HCT116 (cell line): ENCODE measurements around the gene NCLN. TPM values are rescaled to one million over a fixed set of nuclear protein-coding genes. Genes with fewer than 3 reads are reported as not detected.

Source experiments
- ATAC-seq: fragments of 200-7000 bp; cut with Tn5 transposase; 2 replicates; pipeline ENCODE4 v1.9.1; 2020; ENCODE audit warnings: mild to moderate bottlenecking, moderate library complexity
- BruUV-seq: library from RNA; stranded (reverse); fragments of 400-500 nt; replicated peaks from 2 replicates; lab custom pipeline; 2021; lab: Mats Ljungman, UMichigan
- CTCF ChIA-PET: fragments of 300-600 bp; sonication (Branson Sonifier 250); formaldehyde crosslinking; loops from one replicate; lab custom pipeline; 2021; ENCODE audit warnings: antibody characterized with exemption; lab: Charles Lee
- POLR2A ChIA-PET: fragments of 300-600, 350-600 bp; sonication (Branson Sonifier 250); formaldehyde crosslinking; loops from one replicate; lab custom pipeline; 2021; ENCODE audit warnings: antibody characterized with exemption; lab: Charles Lee
- RAD21 ChIA-PET, 2 experiments: fragments of 300-600 bp; sonication (Branson Sonifier 250); formaldehyde crosslinking; loops; one replicate each; lab custom pipeline; 2023; ENCODE audit warnings: low total read pairs in 2 of 2; ENCODE audit not compliant: uncharacterized antibody in 2 of 2, unreplicated experiment in 2 of 2, low non-redundant PET in 1 of 2; lab: Charles Lee
- DNase-seq: peaks from one replicate; pipeline ENCODE4 v3.0.0-alpha.2; 2010; ENCODE audit warnings: low read depth, low spot score
- H2AFZ ChIP-seq: fragments of 200-600 bp; shearing (Covaris generic), sonication (generic); 2 replicates; pipeline ENCODE4 v1.6.1; 2017; ENCODE audit warnings: low read depth, mixed run types, mixed read lengths, antibody characterized with exemption, low read length; ENCODE audit not compliant: poor library complexity, severe bottlenecking
- H3K27ac ChIP-seq: 2 replicates; pipeline ENCODE4 v1.5.1; 2012; ENCODE audit warnings: low read depth, low read length
- H3K27me3 ChIP-seq: fragments of 200-600 bp; sonication (generic); 2 replicates; pipeline ENCODE4 v1.6.1; 2016; ENCODE audit warnings: mixed run types, low read length, mixed read lengths; ENCODE audit not compliant: insufficient read depth
- H3K36me3 ChIP-seq, 2 experiments: fragments of 200-500 bp in 1 of 2; fragments of 200-600 bp in 1 of 2; sonication (Bioruptor generic) in 1 of 2; sonication (generic) in 1 of 2; 2 replicates each; pipeline versions ENCODE4 v1.5.1 to v1.6.1; 2014 to 2016; ENCODE audit warnings: low read length in 2 of 2, inconsistent platforms in 1 of 2, mixed read lengths in 1 of 2, mixed run types in 1 of 2; ENCODE audit not compliant: insufficient read depth in 2 of 2, control insufficient read depth in 1 of 2
- H3K4me1 ChIP-seq, 2 experiments: fragments of 200-600 bp in 1 of 2; sonication (generic) in 1 of 2; 2 replicates each; pipeline versions ENCODE4 v1.5.1 to v1.6.1; 2012 to 2017; ENCODE audit warnings: low read length in 2 of 2, inconsistent platforms in 1 of 2, mild to moderate bottlenecking in 1 of 2, mixed read lengths in 1 of 2, mixed run types in 1 of 2, moderate library complexity in 1 of 2; ENCODE audit not compliant: insufficient read depth in 2 of 2, control insufficient read depth in 1 of 2
- H3K4me2 ChIP-seq: fragments of 200-600 bp; sonication (generic); 2 replicates; pipeline ENCODE4 v1.6.1; 2017; ENCODE audit warnings: mixed run types, low read length, mixed read lengths
- H3K4me3 ChIP-seq, 2 experiments: fragments of 200-600 bp in 1 of 2; sonication (generic) in 1 of 2; replicated peaks in 1 of 2; 2 replicates each; pipeline ENCODE4 v1.5.1; 2011 to 2016; ENCODE audit warnings: low read length in 2 of 2, control low read depth in 1 of 2, low read depth in 1 of 2, mild to moderate bottlenecking in 1 of 2, mixed read lengths in 1 of 2, mixed run types in 1 of 2
- H3K79me2 ChIP-seq: fragments of 200-600 bp; sonication (generic); 2 replicates; pipeline ENCODE4 v1.6.1; 2017; ENCODE audit warnings: mild to moderate bottlenecking, mixed run types, low read length, moderate library complexity, mixed read lengths; ENCODE audit not compliant: insufficient read depth
- H3K9ac ChIP-seq: fragments of 200-600 bp; sonication (generic); 2 replicates; pipeline ENCODE4 v1.6.1; 2016; ENCODE audit warnings: low read length, mixed read lengths
- H3K9me2 ChIP-seq: fragments of 200-600 bp; sonication (generic), shearing (Covaris generic); 2 replicates; pipeline ENCODE4 v1.6.1; 2017; ENCODE audit warnings: mixed run types, mild to moderate bottlenecking, moderate library complexity; ENCODE audit not compliant: insufficient read depth
- H3K9me3 ChIP-seq, 2 experiments: fragments of 200-500 bp in 1 of 2; fragments of 200-600 bp in 1 of 2; sonication (Bioruptor generic) in 1 of 2; sonication (generic) in 1 of 2; 2 replicates each; pipeline ENCODE4 v1.6.1; 2014 to 2017; ENCODE audit warnings: low read length in 2 of 2, mixed read lengths in 2 of 2, inconsistent platforms in 1 of 2, low read depth in 1 of 2, mild to moderate bottlenecking in 1 of 2, mixed run types in 1 of 2, moderate library complexity in 1 of 2; ENCODE audit not compliant: control insufficient read depth in 1 of 2, insufficient read depth in 1 of 2
- H4K20me1 ChIP-seq: fragments of 200-600 bp; sonication (generic), shearing (Covaris generic); 2 replicates; pipeline ENCODE4 v1.6.1; 2017; ENCODE audit warnings: mixed run types, mild to moderate bottlenecking, moderate library complexity; ENCODE audit not compliant: insufficient read depth
- CTCF ChIP-seq, 3 experiments: fragments of 200-600 bp in 1 of 3; sonication (generic) in 1 of 3; IDR thresholded peaks in 2 of 3; conservative IDR thresholded peaks in 1 of 3; 2 replicates each; pipeline ENCODE4 v1.5.1; 2012 to 2017; ENCODE audit warnings: low read depth in 2 of 3, low read length in 2 of 3, antibody characterized with exemption in 1 of 3, borderline replicate concordance in 1 of 3, control low read depth in 1 of 3, mild to moderate bottlenecking in 1 of 3, mixed read lengths in 1 of 3, mixed run types in 1 of 3, moderate library complexity in 1 of 3; ENCODE audit not compliant: insufficient read depth in 1 of 3
- SP1 ChIP-seq: IDR thresholded peaks from 2 replicates; pipeline ENCODE4 v1.6.1; 2012; ENCODE audit warnings: low read depth
- YY1 ChIP-seq: IDR thresholded peaks from 2 replicates; pipeline ENCODE4 v1.6.1; 2011; ENCODE audit warnings: low read length, low read depth, moderate library complexity, mild to moderate bottlenecking; ENCODE audit not compliant: insufficient replicate concordance; ENCODE audit errors: extremely low read depth
- intact Hi-C: fragments of 100-400 bp; cut with micrococcal nuclease; formaldehyde crosslinking; loops from 2 replicates; pipeline ENCODE4 v1.10.0; 2022
- total RNA-seq: library from RNA; stranded (reverse); gene quantifications from one replicate; pipeline ENCODE4 v1.2.1, GENCODE V29; 2021; ENCODE audit not compliant: unreplicated experiment

Gene NCLN
- total RNA-seq, 1 experiment from 2014 or later: 119 TPM

DNA sequence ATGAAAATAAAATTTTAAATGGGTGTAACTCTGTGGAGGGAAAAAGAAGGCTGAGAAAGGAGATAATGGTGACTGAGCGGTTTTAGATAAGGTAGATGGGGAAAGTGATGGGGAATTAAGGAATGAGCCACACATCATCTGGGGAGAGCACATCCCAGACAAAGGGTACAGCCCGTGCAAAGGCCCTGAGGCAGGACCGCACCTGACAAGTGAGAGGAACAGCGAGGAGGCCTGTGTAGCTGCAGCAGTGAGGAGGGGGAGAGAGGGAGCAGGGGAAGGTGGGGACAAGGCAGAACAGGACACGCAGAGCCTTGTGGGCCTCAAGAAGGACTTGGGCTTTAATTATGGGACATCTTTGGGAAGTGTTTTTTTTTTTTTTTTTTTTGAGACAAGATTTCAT is 37.0 kb downstream of the NCLN start:
- Histone ChIP-seq H3K9ac (no peak overlapping the region), H3K4me3 (no peak overlapping the region), H3K9me2 (no peaks in the 10 kb centered on the region), H3K27me3 (no peaks in the 10 kb centered on the region), H4K20me1 (no peaks in the 10 kb centered on the region), H3K79me2 (no peaks in the 10 kb centered on the region), H2AFZ (no peak overlapping the region), H3K9me3 (no peaks in the 10 kb centered on the region), H3K4me1 (no peaks in the 10 kb centered on the region; a peak in 1 of 4 replicates), H3K27ac (no peak overlapping the region), H3K4me2 (no peak overlapping the region), H3K36me3 (no peaks in the 10 kb centered on the region)
- DNase-seq: no peak
- intact Hi-C loops: no loop called here
- BruUV-seq: no TSS peak
- RAD21 ChIA-PET: no interaction called here
- CTCF ChIA-PET: no interaction called here
- no peak for ATAC-seq
- POLR2A ChIA-PET: no interaction called here
- TF ChIP-seq YY1: no peak
- TF ChIP-seq, all 23 proteins: peak for 0

- Histone ChIP-seq H3K36me3 (no peaks in the 10 kb centered on the region), H3K79me2 (no peaks in the 10 kb centered on the region), H2AFZ (no peak within 1 kb of the TSS), H3K27ac (no peak within 1 kb of the TSS), H3K9me3 (no peaks in the 10 kb centered on the region), H3K4me1 (no peaks in the 10 kb centered on the region; a peak in 1 of 4 replicates), H3K4me3 (peak within 1 kb of the TSS; percentile 19 to 28; a peak in 2 of 4 replicates), H3K9me2 (no peaks in the 10 kb centered on the region), H4K20me1 (no peaks in the 10 kb centered on the region), H3K27me3 (peaks cover 8% of the 10 kb centered on the region), H3K9ac (no peak within 1 kb of the TSS), H3K4me2 (peak within 1 kb of the TSS; percentile 54)
- ChIA-PET POLR2A (no interaction called here), RAD21 (no interaction called here), CTCF (interaction anchor here (0.7 kb wide), 1 partner anchor 9 kb away, joined by 3 read pairs; no protein-coding TSS in a partner anchor)
- BruUV-seq: no TSS peak
- no peak for DNase-seq
- intact Hi-C loops: no loop called here
- TF ChIP-seq SP1 (no peak), CTCF (IDR thresholded peaks at IDR 0.05 in 2 of 3, conservative IDR thresholded peaks at IDR 0.05 in 1 of 3; ENCODE audit: borderline replicate concordance in 1 of 3, insufficient read depth in 1 of 3, low read depth in 2 of 3, low read length in 2 of 3) (peak in 1 of 3 experiments; percentile 19; a peak in 2 of 6 replicates)
- ATAC-seq: peak; percentile 85
Measured at GRCh38 chr19:3224346-3225168, 38.8 kb downstream of the NCLN start, which contains the start of gene CELF5. CELF5 (plus strand) TSS chr19:3224661; CDS start chr19:3224740, 79 bp downstream.
